Fibroblast of lung (primary cell): ENCODE results near the gene SELENOI. TPM values are rescaled to one million over a fixed set of nuclear protein-coding genes. Genes with fewer than 3 reads are reported as not detected.

Experiments
- DNase-seq, 2 donors: peaks; one replicate each; pipeline versions ENCODE4 v3.0.0 to v3.0.0-alpha.2; 2010; ENCODE audit warnings: low read depth in 2 of 2
- H2AFZ ChIP-seq: 2 replicates; pipeline ENCODE4 v1.5.1; 2012; ENCODE audit warnings: low read length, control low read depth, inconsistent platforms
- H3K27ac ChIP-seq: 2 replicates; pipeline ENCODE4 v1.5.1; 2011; ENCODE audit warnings: low read length, control low read depth; ENCODE audit not compliant: insufficient read depth
- H3K27me3 ChIP-seq: 2 replicates; pipeline ENCODE4 v1.5.1; 2011; ENCODE audit warnings: mild to moderate bottlenecking, low read length; ENCODE audit not compliant: control insufficient read depth, insufficient read depth
- H3K36me3 ChIP-seq: 2 replicates; pipeline ENCODE4 v1.5.1; 2011; ENCODE audit warnings: low read length; ENCODE audit not compliant: control insufficient read depth, insufficient read depth
- H3K4me1 ChIP-seq: 2 replicates; pipeline ENCODE4 v1.5.1; 2011; ENCODE audit warnings: low read length; ENCODE audit not compliant: control insufficient read depth, insufficient read depth; ENCODE audit errors: extremely low read depth
- H3K4me2 ChIP-seq: 2 replicates; pipeline ENCODE4 v1.5.1; 2011; ENCODE audit warnings: low read length, control low read depth; ENCODE audit not compliant: insufficient read depth; ENCODE audit errors: extremely low read depth
- H3K4me3 ChIP-seq, 4 experiments: fragments of 200-600 bp in 1 of 4; sonication (generic) in 1 of 4; replicated peaks in 1 of 4; 2 replicates each; pipeline ENCODE4 v1.5.1; 2011 to 2016; ENCODE audit warnings: low read length in 4 of 4, low read depth in 3 of 4, mild to moderate bottlenecking in 3 of 4, control low read depth in 2 of 4, inconsistent platforms in 1 of 4, mixed read lengths in 1 of 4; ENCODE audit not compliant: insufficient read depth in 1 of 4; ENCODE audit errors: control extremely low read depth in 1 of 4
- H3K79me2 ChIP-seq: 2 replicates; pipeline ENCODE4 v1.5.1; 2012; ENCODE audit warnings: mild to moderate bottlenecking, low read length, inconsistent platforms; ENCODE audit not compliant: control insufficient read depth, insufficient read depth
- H3K9ac ChIP-seq: 2 replicates; pipeline ENCODE4 v1.5.1; 2011; ENCODE audit warnings: mild to moderate bottlenecking, low read length, control low read depth; ENCODE audit not compliant: insufficient read depth
- H3K9me3 ChIP-seq: 2 replicates; pipeline ENCODE4 v1.5.1; 2012; ENCODE audit warnings: low read depth, low read length; ENCODE audit not compliant: control insufficient read depth, insufficient read depth
- H4K20me1 ChIP-seq: 2 replicates; pipeline ENCODE4 v1.5.1; 2011; ENCODE audit warnings: low read length; ENCODE audit not compliant: control insufficient read depth, insufficient read depth; ENCODE audit errors: extremely low read depth
- CTCF ChIP-seq, 2 donors: IDR thresholded peaks in 1 of 2; conservative IDR thresholded peaks in 1 of 2; 1 replicate in 1 of 2; 2 replicates in 1 of 2; pipeline ENCODE4 v1.5.1; 2011 to 2012; ENCODE audit warnings: low read length in 2 of 2, control low read depth in 1 of 2, inconsistent platforms in 1 of 2, low read depth in 1 of 2, mild to moderate bottlenecking in 1 of 2
- EZH2 ChIP-seq: IDR thresholded peaks from 2 replicates; pipeline ENCODE4 v1.5.1; 2012; ENCODE audit warnings: low read length, control low read depth, mild to moderate bottlenecking; ENCODE audit errors: missing control alignments
- polyA plus RNA-seq, 2 donors: library from polyadenylated mRNA; depleted of rRNA in 1 of 2; stranded (reverse) in 1 of 2; unstranded in 1 of 2; fragments of >200 nt; gene quantifications; 2 replicates each; pipeline ENCODE4 v1.2.1, GENCODE V29; 2011 to 2012; ENCODE audit warnings: missing spikeins in 1 of 2
- total RNA-seq: library from RNA; depleted of rRNA; stranded (reverse); fragments of >200 nt; gene quantifications from 2 replicates; pipeline ENCODE4 v1.2.1, GENCODE V29; 2014

Gene SELENOI
- total and polyA plus RNA-seq, 2 donors (not counting 1 experiment from before 2014, with no cell fraction given), result 11.9 to 18.8 TPM

GRCh38 chr2:26309921-26310320, 36.0 kb upstream of the SELENOI start:
- no peak overlapping the region for H3K9ac ChIP-seq
- no peak overlapping the region for H2AFZ ChIP-seq
- no peak for TF ChIP-seq EZH2
- TF ChIP-seq CTCF (conservative IDR thresholded peaks at IDR 0.05 in 1 of 2, IDR thresholded peaks at IDR 0.05 in 1 of 2; ENCODE audit: low read depth in 1 of 2, low read length in 2 of 2), result no peak

GRCh38 chr2:26312471-26312870, 33.5 kb upstream of the SELENOI start:
- peaks cover 14% of the 10 kb centered on the region for H3K27me3 ChIP-seq
- no peak for DNase-seq
- no peaks in the 10 kb centered on the region for H3K36me3 ChIP-seq
- H3K9me3 ChIP-seq, result no peaks in the 10 kb centered on the region
- no peaks in the 10 kb centered on the region for H3K4me1 ChIP-seq
- no peak overlapping the region for H2AFZ ChIP-seq
- no peak overlapping the region for H3K27ac ChIP-seq
- H3K9ac ChIP-seq, result no peak overlapping the region
- no peaks in the 10 kb centered on the region for H3K79me2 ChIP-seq
- H3K4me2 ChIP-seq, result no peak overlapping the region
- H3K4me3 ChIP-seq, result no peak overlapping the region
- no peaks in the 10 kb centered on the region for H4K20me1 ChIP-seq
- TF ChIP-seq EZH2 (no peak), CTCF (conservative IDR thresholded peaks at IDR 0.05 in 1 of 2, IDR thresholded peaks at IDR 0.05 in 1 of 2; ENCODE audit: low read depth in 1 of 2, low read length in 2 of 2) (no peak)

More at GRCh38 chr2:26309921-26310320, 36.0 kb upstream of the SELENOI start:
- H3K4me1 ChIP-seq, result no peaks in the 10 kb centered on the region
- H3K9me3 ChIP-seq, result no peaks in the 10 kb centered on the region
- no peaks in the 10 kb centered on the region for H3K79me2 ChIP-seq
- H3K36me3 ChIP-seq, result no peaks in the 10 kb centered on the region
- H3K4me2 ChIP-seq, result no peak overlapping the region
- no peaks in the 10 kb centered on the region for H3K27me3 ChIP-seq
- no peak overlapping the region for H3K4me3 ChIP-seq
- no peak for DNase-seq
- no peak overlapping the region for H3K27ac ChIP-seq
- H4K20me1 ChIP-seq, result no peaks in the 10 kb centered on the region

- Histone ChIP-seq H3K9ac (no peak overlapping the region), H3K4me2 (no peak overlapping the region)
- TF ChIP-seq EZH2 (no peak), CTCF (conservative IDR thresholded peaks at IDR 0.05 in 1 of 2, IDR thresholded peaks at IDR 0.05 in 1 of 2; ENCODE audit: low read depth in 1 of 2, low read length in 2 of 2) (no peak)
Measured at GRCh38 chr2:26313446-26313845, 32.5 kb upstream of the SELENOI start.

More at GRCh38 chr2:26313446-26313845, 32.5 kb upstream of the SELENOI start:
- Histone ChIP-seq H2AFZ (no peak overlapping the region), H3K79me2 (no peaks in the 10 kb centered on the region), H3K27me3 (peaks cover 14% of the 10 kb centered on the region), H3K36me3 (no peaks in the 10 kb centered on the region), H3K4me1 (no peaks in the 10 kb centered on the region), H3K27ac (no peak overlapping the region), H3K9me3 (no peaks in the 10 kb centered on the region), H4K20me1 (no peaks in the 10 kb centered on the region), H3K4me3 (no peak overlapping the region)
- DNase-seq, result no peak
